K562 (cell line): ENCODE data around the gene FMN1. TPM values are rescaled to one million over a fixed set of nuclear protein-coding genes. Genes with fewer than 3 reads are reported as not detected.

Experiments
- ATAC-seq: fragments of 200-7000 bp; cut with Tn5 transposase; 3 replicates; pipeline ENCODE4 v1.9.1; 2020; ENCODE audit warnings: moderate library complexity
- BruUV-seq: library from RNA; stranded (reverse); fragments of 400-500 nt; replicated peaks from 2 replicates; lab custom pipeline; 2021; lab: Mats Ljungman, UMichigan
- CTCF ChIA-PET: fragments of 300-600 bp; formaldehyde crosslinking; extraction: SDS; loops from one replicate; lab custom pipeline; 2021; ENCODE audit warnings: low intra/inter-chr PET ratio; lab: Yijun Ruan, JAX
- POLR2A ChIA-PET: fragments of 300-600, 350-650 bp; sonication (Branson Sonifier 250); formaldehyde crosslinking; extraction: SDS; loops from one replicate; lab custom pipeline; 2021; ENCODE audit warnings: antibody characterized with exemption, inconsistent platforms; lab: Yijun Ruan, JAX
- DNase-seq, 4 experiments: peaks; one replicate each; pipeline versions ENCODE4 v3.0.0 to v3.0.0-alpha.2; 2011 to 2018; ENCODE audit warnings: low spot score in 3 of 4, mixed read lengths in 3 of 4; ENCODE audit errors: extremely low read depth in 1 of 4
- FAIRE-seq: peaks from 2 replicates; lab custom pipeline; 2011; peaks lifted over from hg19 to GRCh38; lab: Jason Lieb, UNC
- H2AFZ ChIP-seq: 2 replicates; pipeline ENCODE4 v1.6.0; 2011; ENCODE audit warnings: low read depth, low read length, control low read depth, inconsistent platforms
- H3K27ac ChIP-seq: fragments of 200-600 bp; 3 replicates; pipeline ENCODE4 v1.8.0; 2011; ENCODE audit warnings: low read depth, mild to moderate bottlenecking, control low read depth, inconsistent platforms, low read length, moderate library complexity, mixed read lengths; ENCODE audit errors: extremely low read depth
- H3K27me3 ChIP-seq, 2 experiments: fragments of 300-600 bp in 1 of 2; 2 replicates in 1 of 2; 3 replicates in 1 of 2; pipeline versions ENCODE4 v1.6.0 to v1.8.0; 2011; ENCODE audit warnings: inconsistent platforms in 2 of 2, low read length in 2 of 2, mild to moderate bottlenecking in 1 of 2, mixed read lengths in 1 of 2, moderate library complexity in 1 of 2; ENCODE audit not compliant: control insufficient read depth in 2 of 2, insufficient read depth in 2 of 2
- H3K36me3 ChIP-seq: fragments of 300-600 bp; 3 replicates; pipeline ENCODE4 v1.8.0; 2011; ENCODE audit warnings: mild to moderate bottlenecking, low read length, inconsistent platforms; ENCODE audit not compliant: control insufficient read depth, insufficient read depth
- H3K4me1 ChIP-seq, 2 experiments: fragments of 200-600 bp in 1 of 2; replicated peaks in 1 of 2; 2 replicates in 1 of 2; 3 replicates in 1 of 2; pipeline versions ENCODE4 v1.5.1 to v1.8.0; 2011; ENCODE audit warnings: inconsistent platforms in 2 of 2, low read length in 2 of 2, mild to moderate bottlenecking in 1 of 2, mixed read lengths in 1 of 2, moderate library complexity in 1 of 2; ENCODE audit not compliant: control insufficient read depth in 2 of 2, insufficient read depth in 2 of 2
- H3K4me2 ChIP-seq: 2 replicates; pipeline ENCODE4 v1.6.1; 2011; ENCODE audit warnings: low read length, control low read depth, inconsistent platforms, mixed read lengths; ENCODE audit not compliant: insufficient read depth
- H3K4me3 ChIP-seq: fragments of 200-600 bp; sonication (generic), shearing (Covaris generic); 2 replicates; pipeline ENCODE4 v1.5.1; 2016; ENCODE audit warnings: control low read depth, inconsistent platforms
- H3K79me2 ChIP-seq: fragments of 200-600 bp; 3 replicates; pipeline ENCODE4 v1.8.0; 2011; ENCODE audit warnings: low read length, inconsistent platforms; ENCODE audit not compliant: control insufficient read depth, insufficient read depth
- H3K9ac ChIP-seq, 2 experiments: 2 replicates each; pipeline versions ENCODE4 v1.6.0 to v1.6.1; 2011; ENCODE audit warnings: low read depth in 2 of 2, low read length in 2 of 2, control low read depth in 1 of 2, inconsistent platforms in 1 of 2, mild to moderate bottlenecking in 1 of 2, mixed read lengths in 1 of 2; ENCODE audit not compliant: insufficient read depth in 1 of 2
- H3K9me1 ChIP-seq: one replicate; pipeline ENCODE4 v1.6.0; 2011; ENCODE audit warnings: inconsistent platforms, mild to moderate bottlenecking, low read length, moderate library complexity; ENCODE audit not compliant: control insufficient read depth, insufficient read depth
- H3K9me3 ChIP-seq: replicated peaks from 2 replicates; pipeline ENCODE4 v1.5.1; 2011; ENCODE audit warnings: low read depth, low read length, inconsistent platforms; ENCODE audit not compliant: control insufficient read depth, insufficient read depth
- H4K20me1 ChIP-seq: replicated peaks from 2 replicates; pipeline ENCODE4 v1.6.1; 2011; ENCODE audit warnings: low read length, inconsistent platforms, mixed read lengths; ENCODE audit not compliant: control insufficient read depth, insufficient read depth
- FOSL1 ChIP-seq: fragments of 200-800 bp; sonication (Bioruptor generic); conservative IDR thresholded peaks from 2 replicates; pipeline ENCODE4 v1.6.1; 2016; ENCODE audit warnings: missing genetic modification characterization, missing compliant biosample characterization
- MEIS2 ChIP-seq: fragments of 450-650 bp; IDR thresholded peaks from 2 replicates; pipeline ENCODE4 v1.6.1; 2014; ENCODE audit warnings: mild to moderate bottlenecking; ENCODE audit not compliant: partially characterized antibody
- MYNN ChIP-seq, 2 experiments: sonication (generic); formaldehyde crosslinking in 1 of 2; IDR thresholded peaks; 2 replicates each; pipeline versions ENCODE4 v1.5.0 to v1.6.1; 2016 to 2020; ENCODE audit warnings: antibody characterized with exemption in 1 of 2, missing genetic modification reagents in 1 of 2
- NCOA6 ChIP-seq: fragments of 450-650 bp; IDR thresholded peaks from 2 replicates; pipeline ENCODE4 v1.6.1; 2017; ENCODE audit warnings: mild to moderate bottlenecking
- NFYB ChIP-seq: IDR thresholded peaks from 2 replicates; pipeline ENCODE4 v1.6.1; 2011; ENCODE audit warnings: mild to moderate bottlenecking, moderate library complexity; ENCODE audit not compliant: insufficient read length; ENCODE audit errors: extremely low read depth
- SIN3A ChIP-seq, 2 experiments: fragments of 150-350 bp in 1 of 2; IDR thresholded peaks; 2 replicates each; pipeline ENCODE4 v1.6.1; 2011 to 2016; ENCODE audit warnings: borderline replicate concordance in 2 of 2, low read depth in 2 of 2, low read length in 2 of 2, mild to moderate bottlenecking in 2 of 2, moderate library complexity in 2 of 2; ENCODE audit not compliant: control insufficient read depth in 1 of 2
- SOX6 ChIP-seq: fragments of 450-650 bp; IDR thresholded peaks from 2 replicates; pipeline ENCODE4 v1.6.1; 2014; ENCODE audit warnings: mild to moderate bottlenecking
- SRSF1 ChIP-seq: fragments of 200-400 bp; formaldehyde crosslinking; IDR thresholded peaks from 2 replicates; pipeline ENCODE4 v1.6.1; 2017; ENCODE audit warnings: mild to moderate bottlenecking, low read depth, low read length, moderate library complexity
- TAL1 ChIP-seq: fragments of 450-650 bp; IDR thresholded peaks from 2 replicates; pipeline ENCODE4 v1.6.1; 2016; ENCODE audit warnings: mild to moderate bottlenecking
- ZBTB7A ChIP-seq: IDR thresholded peaks from 2 replicates; pipeline ENCODE4 v1.6.1; 2011; ENCODE audit warnings: low read depth, mild to moderate bottlenecking, low read length, moderate library complexity, borderline replicate concordance; ENCODE audit not compliant: control insufficient read depth
- ZNF253 ChIP-seq: fragments of 250-450 bp; sonication (Bioruptor Pico); conservative IDR thresholded peaks from 2 replicates; pipeline ENCODE4 v1.6.1; 2021; ENCODE audit warnings: mild to moderate bottlenecking
- ZNF274 ChIP-seq: IDR thresholded peaks from 2 replicates; pipeline ENCODE4 v1.6.1; 2011; ENCODE audit warnings: low read depth, mild to moderate bottlenecking, low read length, moderate library complexity, borderline replicate concordance
- WGBS: fragments of 100-300 bp; shearing (Covaris generic); methylation state at CpG from one replicate; pipeline ENCODE4 v1.1.6; 2016; ENCODE audit warnings: low coverage, mixed read lengths; ENCODE audit not compliant: insufficient coverage; ENCODE audit errors: missing lambda C conversion rate; 5-methylcytosine and 5-hydroxymethylcytosine counted together
- in situ Hi-C: fragments of 300-500 bp; cut with MboI; formaldehyde crosslinking; loops from 4 replicates; pipeline ENCODE4 v1.15.0; 2018; ENCODE audit warnings: inconsistent platforms, mixed read lengths
- intact Hi-C: fragments of 100-400 bp; cut with micrococcal nuclease; formaldehyde crosslinking; loops from 2 replicates; pipeline ENCODE4 v1.14.2; 2022
- polyA plus RNA-seq, 8 experiments: library from polyadenylated mRNA; depleted of rRNA in 4 of 8; stranded (reverse) in 5 of 8; unstranded in 3 of 8; fragments of >200 nt; fragmentation: Nextera tagmentation in 2 of 8; fragmentation: Illumina TruSeq in 1 of 8; extraction: Ambion mirVana in 2 of 8; extraction: Trizol in 1 of 8; gene quantifications; 2 replicates each; pipeline versions ENCODE4 v1.2.1 to v1.2.3, GENCODE V29; 2011 to 2014; ENCODE audit warnings: inconsistent platforms in 1 of 8, missing spikeins in 1 of 8
- total RNA-seq, 7 experiments: library from RNA; depleted of rRNA in 6 of 7; stranded (reverse); fragments of >200 nt in 6 of 7; fragmentation: Illumina TruSeq in 2 of 7; extraction: Trizol in 2 of 7; gene quantifications; 2 replicates each; pipeline versions ENCODE4 v1.2.1 to v1.2.3, GENCODE V29; 2011 to 2021; ENCODE audit warnings: low replicate concordance in 1 of 7
- TF ChIP-seq, protein P1 (sequence below): fragments of 200-800 bp; sonication (Bioruptor generic); IDR thresholded peaks from 2 replicates; pipeline ENCODE4 v1.6.1; 2016; ENCODE audit warnings: missing genetic modification characterization, missing compliant biosample characterization
- TF ChIP-seq, protein P2 (sequence below), 2 experiments: IDR thresholded peaks in 1 of 2; conservative IDR thresholded peaks in 1 of 2; 2 replicates each; pipeline ENCODE4 v1.6.1; 2016; ENCODE audit warnings: low read depth in 2 of 2, mild to moderate bottlenecking in 1 of 2, missing compliant biosample characterization in 1 of 2, missing genetic modification characterization in 1 of 2, moderate library complexity in 1 of 2

FMN1 gene
- total and polyA plus RNA-seq, 9 of the 15 experiments (the other 6 are each of a cell fraction or from before 2014, with no cell fraction given) = 0.03 to 0.07 (median 0.04) TPM; not detected in 6

DNA sequence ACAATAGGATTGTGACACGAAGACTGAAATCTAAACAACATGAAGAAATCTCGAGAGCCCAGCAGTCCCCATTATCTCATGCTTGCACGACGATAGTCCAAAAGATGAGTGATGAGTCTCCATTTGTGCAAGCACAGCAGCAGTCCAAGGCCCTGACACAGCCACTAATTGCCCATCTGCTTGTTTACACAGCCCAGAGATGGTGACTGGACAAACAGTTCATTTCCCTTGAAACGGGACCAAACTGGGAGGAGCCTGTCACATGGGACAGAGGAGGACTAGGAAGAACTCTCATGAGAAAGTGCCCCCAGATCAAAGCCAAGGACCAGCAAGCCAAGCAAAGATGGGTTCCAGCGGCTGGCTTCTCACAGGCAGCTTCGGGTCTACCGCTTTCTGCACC is 355.7 kb downstream of the FMN1 start:
- POLR2A ChIA-PET = no interaction called here
- no peak overlapping the region for H3K4me2 ChIP-seq
- H3K27me3 ChIP-seq = peaks cover 12 to 29% of the 10 kb centered on the region in 2 experiments; a peak in 4 of 5 replicates
- TF ChIP-seq MYNN (IDR thresholded peaks at IDR 0.05) (no peak), MYNN (CRISPR knock-in tag; IDR thresholded peaks at IDR 0.05) (no peak), ZNF253 (CRISPR knock-in tag) (no peak), NCOA6 (no peak), ZNF274 (no peak), MEIS2 (peak; percentile 64), FOSL1 (tag) (0 out of 2 replicates have a peak, but pooled peaks have one; percentile 16), SOX6 (peak; percentile 35; the same call in 1 of the 2 replicates), NFYB (no peak), SRSF1 (no peak), ZBTB7A (no peak), TAL1 (peak; percentile 39; the same call in 1 of the 2 replicates), SIN3A (IDR thresholded peaks at IDR 0.05; ENCODE audit: borderline replicate concordance in 2 of 2, control insufficient read depth in 1 of 2, low read depth in 2 of 2, low read length in 2 of 2) (no peak)
- TF ChIP-seq, protein P1, sequence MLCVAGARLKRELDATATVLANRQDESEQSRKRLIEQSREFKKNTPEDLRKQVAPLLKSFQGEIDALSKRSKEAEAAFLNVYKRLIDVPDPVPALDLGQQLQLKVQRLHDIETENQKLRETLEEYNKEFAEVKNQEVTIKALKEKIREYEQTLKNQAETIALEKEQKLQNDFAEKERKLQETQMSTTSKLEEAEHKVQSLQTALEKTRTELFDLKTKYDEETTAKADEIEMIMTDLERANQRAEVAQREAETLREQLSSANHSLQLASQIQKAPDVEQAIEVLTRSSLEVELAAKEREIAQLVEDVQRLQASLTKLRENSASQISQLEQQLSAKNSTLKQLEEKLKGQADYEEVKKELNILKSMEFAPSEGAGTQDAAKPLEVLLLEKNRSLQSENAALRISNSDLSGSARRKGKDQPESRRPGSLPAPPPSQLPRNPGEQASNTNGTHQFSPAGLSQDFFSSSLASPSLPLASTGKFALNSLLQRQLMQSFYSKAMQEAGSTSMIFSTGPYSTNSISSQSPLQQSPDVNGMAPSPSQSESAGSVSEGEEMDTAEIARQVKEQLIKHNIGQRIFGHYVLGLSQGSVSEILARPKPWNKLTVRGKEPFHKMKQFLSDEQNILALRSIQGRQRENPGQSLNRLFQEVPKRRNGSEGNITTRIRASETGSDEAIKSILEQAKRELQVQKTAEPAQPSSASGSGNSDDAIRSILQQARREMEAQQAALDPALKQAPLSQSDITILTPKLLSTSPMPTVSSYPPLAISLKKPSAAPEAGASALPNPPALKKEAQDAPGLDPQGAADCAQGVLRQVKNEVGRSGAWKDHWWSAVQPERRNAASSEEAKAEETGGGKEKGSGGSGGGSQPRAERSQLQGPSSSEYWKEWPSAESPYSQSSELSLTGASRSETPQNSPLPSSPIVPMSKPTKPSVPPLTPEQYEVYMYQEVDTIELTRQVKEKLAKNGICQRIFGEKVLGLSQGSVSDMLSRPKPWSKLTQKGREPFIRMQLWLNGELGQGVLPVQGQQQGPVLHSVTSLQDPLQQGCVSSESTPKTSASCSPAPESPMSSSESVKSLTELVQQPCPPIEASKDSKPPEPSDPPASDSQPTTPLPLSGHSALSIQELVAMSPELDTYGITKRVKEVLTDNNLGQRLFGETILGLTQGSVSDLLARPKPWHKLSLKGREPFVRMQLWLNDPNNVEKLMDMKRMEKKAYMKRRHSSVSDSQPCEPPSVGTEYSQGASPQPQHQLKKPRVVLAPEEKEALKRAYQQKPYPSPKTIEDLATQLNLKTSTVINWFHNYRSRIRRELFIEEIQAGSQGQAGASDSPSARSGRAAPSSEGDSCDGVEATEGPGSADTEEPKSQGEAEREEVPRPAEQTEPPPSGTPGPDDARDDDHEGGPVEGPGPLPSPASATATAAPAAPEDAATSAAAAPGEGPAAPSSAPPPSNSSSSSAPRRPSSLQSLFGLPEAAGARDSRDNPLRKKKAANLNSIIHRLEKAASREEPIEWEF (CRISPR knock-in tag) = no peak
- TF ChIP-seq, protein P2, sequence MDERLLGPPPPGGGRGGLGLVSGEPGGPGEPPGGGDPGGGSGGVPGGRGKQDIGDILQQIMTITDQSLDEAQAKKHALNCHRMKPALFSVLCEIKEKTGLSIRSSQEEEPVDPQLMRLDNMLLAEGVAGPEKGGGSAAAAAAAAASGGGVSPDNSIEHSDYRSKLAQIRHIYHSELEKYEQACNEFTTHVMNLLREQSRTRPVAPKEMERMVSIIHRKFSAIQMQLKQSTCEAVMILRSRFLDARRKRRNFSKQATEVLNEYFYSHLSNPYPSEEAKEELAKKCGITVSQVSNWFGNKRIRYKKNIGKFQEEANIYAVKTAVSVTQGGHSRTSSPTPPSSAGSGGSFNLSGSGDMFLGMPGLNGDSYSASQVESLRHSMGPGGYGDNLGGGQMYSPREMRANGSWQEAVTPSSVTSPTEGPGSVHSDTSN (CRISPR knock-in tag; IDR thresholded peaks at IDR 0.05; ENCODE audit: low read depth) = no peak
- TF ChIP-seq, protein P2 (tag; conservative IDR thresholded peaks at IDR 0.05; ENCODE audit: low read depth) = peak; percentile 29; the same call in 1 of the 2 replicates

More for the DNA sequence above, 355.7 kb downstream of the FMN1 start:
- CTCF ChIA-PET = interaction anchor here (0.7 kb wide), 1 partner anchor 101 kb away, joined by 3 read pairs; no protein-coding TSS in a partner anchor
- in situ Hi-C loops (no loop called here), intact Hi-C loops (loop anchor here (10.0 kb wide), 1 partner anchor 174 kb away; no protein-coding TSS in a partner anchor)
- Histone ChIP-seq H3K4me3 (no peak overlapping the region), H4K20me1 (no peaks in the 10 kb centered on the region), H3K36me3 (no peaks in the 10 kb centered on the region), H3K4me1 (no peaks in the 10 kb centered on the region), H3K9ac (no peak overlapping the region), H2AFZ (no peak overlapping the region), H3K9me3 (no peaks in the 10 kb centered on the region), H3K79me2 (no peaks in the 10 kb centered on the region), H3K9me1 (no peaks in the 10 kb centered on the region), H3K27ac (no peak overlapping the region)
- ATAC-seq (peak; percentile 36; the same call in 2 of the 3 replicates), FAIRE-seq (no peak), DNase-seq (peak in 1 of 4 experiments; percentile 6)
- no TSS peak for BruUV-seq
- 3% methylated on average over 8 of the region's 8 CpGs for WGBS
